ENCODE measurements around the gene DDX27. TPM values are rescaled to one million over a fixed set of nuclear protein-coding genes. Genes with fewer than 3 reads are reported as not detected.

Gene DDX27
- total RNA-seq, 3 donors from 2014 or later: 28.5 to 35.1 (median 34.8) TPM

GRCh38 chr20:49184691-49185070 is 34.5 kb upstream of the DDX27 start:
- Histone ChIP-seq H3K27ac (no peak overlapping the region), H3K4me1 (peaks cover 3 to 7% of the 10 kb centered on the region in 2 donors), H3K4me3 (no peak overlapping the region), H3K9me3 (no peaks in the 10 kb centered on the region), H3K27me3 (no peaks in the 10 kb centered on the region), H3K36me3 (no peaks in the 10 kb centered on the region)
- intact Hi-C loops (cut with DNase I; ENCODE audit: low total_unique reads): no loop called here
- TF ChIP-seq CTCF (IDR thresholded peaks at IDR 0.05) (no peak), POLR2AphosphoS5 (IDR thresholded peaks at IDR 0.05) (no peak), POLR2A (IDR thresholded peaks at IDR 0.05) (no peak)
- no peak for DNase-seq (ENCODE audit: low spot score in 2 of 2)

GRCh38 chr20:49185071-49185761 is 34.0 kb upstream of the DDX27 start:
- Histone ChIP-seq H3K4me1 (peaks cover 0 to 7% of the 10 kb centered on the region in 2 donors), H3K36me3 (no peaks in the 10 kb centered on the region), H3K4me3 (no peak overlapping the region), H3K27me3 (no peaks in the 10 kb centered on the region), H3K9me3 (no peaks in the 10 kb centered on the region), H3K27ac (no peak overlapping the region)
- DNase-seq (ENCODE audit: low spot score in 2 of 2): no peak
- TF ChIP-seq POLR2AphosphoS5 (IDR thresholded peaks at IDR 0.05): no peak
- TF ChIP-seq CTCF (IDR thresholded peaks at IDR 0.05): no peak
- no peak for TF ChIP-seq POLR2A (IDR thresholded peaks at IDR 0.05)
- intact Hi-C loops (cut with DNase I; ENCODE audit: low total_unique reads): no loop called here

- Histone ChIP-seq H3K27ac (peak overlapping the region; percentile 92 to 96), H3K27me3 (no peaks in the 10 kb centered on the region), H3K9me3 (no peaks in the 10 kb centered on the region), H3K36me3 (no peaks in the 10 kb centered on the region), H3K4me3 (peak overlapping the region; percentile 67 to 96 (median 87)), H3K4me1 (peaks cover 0 to 7% of the 10 kb centered on the region in 2 donors)
- intact Hi-C loops (cut with DNase I; ENCODE audit: low total_unique reads): no loop called here
- TF ChIP-seq POLR2A (IDR thresholded peaks at IDR 0.05): no peak
- no peak for TF ChIP-seq CTCF (IDR thresholded peaks at IDR 0.05)
- peak in 1 of 3 donors; percentile 12 for TF ChIP-seq POLR2AphosphoS5 (IDR thresholded peaks at IDR 0.05)
- DNase-seq (ENCODE audit: low spot score in 2 of 2): peak in 1 of 2 donors; percentile 41
Observed at GRCh38 chr20:49186535-49187329, 32.5 kb upstream of the DDX27 start.

GRCh38 chr20:49187330-49187850 is 31.8 kb upstream of the DDX27 start:
- Histone ChIP-seq H3K9me3 (no peaks in the 10 kb centered on the region), H3K4me1 (peaks cover 0 to 7% of the 10 kb centered on the region in 2 donors), H3K36me3 (no peaks in the 10 kb centered on the region), H3K27me3 (no peaks in the 10 kb centered on the region), H3K27ac (peak overlapping the region; percentile 92 to 96), H3K4me3 (peak overlapping the region; percentile 67 to 96 (median 87))
- DNase-seq (ENCODE audit: low spot score in 2 of 2): no peak
- TF ChIP-seq CTCF (IDR thresholded peaks at IDR 0.05) (no peak), POLR2AphosphoS5 (IDR thresholded peaks at IDR 0.05) (no peak), POLR2A (IDR thresholded peaks at IDR 0.05) (no peak)
- intact Hi-C loops (cut with DNase I; ENCODE audit: low total_unique reads): no loop called here

Data from breast epithelium (tissue), 4 donors.